Superior temporal gyrus (tissue), 1 donor: ENCODE data around the gene KDSR.
A peak's percentile ranks its signal among the peaks of the same experiment; 100 is the strongest.
"Not testable (repeated sequence)": the region's sequence is repeated elsewhere in the genome, so short reads cannot be mapped to it uniquely, and the experiment has no call there.

Source experiments
- DNase-seq: peaks from one replicate; pipeline ENCODE4 v3.0.0-alpha.2; 2016; ENCODE audit errors: extremely low spot score

Gene KDSR

DNA sequence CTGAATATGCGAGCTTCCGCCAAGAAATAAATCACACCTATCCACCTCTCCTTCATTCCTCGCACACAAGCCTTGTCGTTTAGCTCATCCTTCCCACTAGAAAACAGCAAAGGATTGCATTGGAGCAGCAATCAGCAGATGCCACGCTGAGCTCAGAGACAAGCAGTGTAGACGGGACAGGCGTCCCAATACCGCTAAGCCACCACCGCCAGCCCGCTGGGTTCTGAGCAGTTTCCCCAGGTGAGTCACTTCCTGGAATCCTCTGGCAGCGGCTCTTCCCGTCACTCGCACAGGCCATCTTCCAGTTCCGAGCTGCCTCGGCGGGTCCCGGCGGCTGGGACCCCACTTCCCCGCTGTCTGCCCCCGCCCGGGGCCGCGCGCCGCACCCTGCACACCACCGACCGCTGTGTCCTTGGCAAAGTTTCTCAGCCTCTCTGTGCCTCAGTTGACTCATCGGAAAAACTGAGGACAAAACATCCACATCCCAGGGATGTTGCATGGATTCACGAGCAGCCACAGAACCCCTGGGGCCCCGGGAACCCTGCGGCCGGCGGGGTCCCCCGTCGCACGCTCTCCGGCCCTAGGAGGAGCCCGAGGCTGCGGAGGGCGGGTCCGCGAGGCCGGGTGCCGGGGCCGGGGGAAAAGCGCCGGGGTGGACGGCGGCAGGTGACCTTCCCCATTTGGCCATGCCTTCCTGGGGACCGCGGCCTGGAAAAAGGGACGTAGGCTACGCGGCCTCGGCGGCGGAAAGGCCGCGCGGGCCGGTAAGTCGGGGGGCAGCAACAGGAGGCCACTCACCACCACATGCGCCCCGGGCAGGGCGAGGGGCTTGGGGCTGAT, 573 bp downstream of the KDSR start:
- DNase-seq: no peak

DNA sequence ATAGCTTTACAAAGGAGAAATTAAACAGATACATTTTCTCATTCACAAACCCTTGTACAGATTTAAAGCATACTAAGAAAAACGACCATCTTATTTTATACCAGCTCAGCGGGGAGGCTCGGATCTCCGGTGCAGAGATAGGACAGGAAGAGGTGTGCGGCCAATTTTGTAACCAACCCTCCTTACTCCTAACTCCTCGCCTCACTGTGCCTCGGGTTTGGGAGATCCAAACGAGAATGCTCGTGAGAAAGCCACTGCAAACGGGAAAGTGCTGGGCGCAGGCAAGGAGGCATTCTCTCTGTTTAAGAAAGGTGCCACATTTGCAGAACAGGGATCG, 1.2 kb downstream of the KDSR start:
- DNase-seq: peak; percentile 54

DNA sequence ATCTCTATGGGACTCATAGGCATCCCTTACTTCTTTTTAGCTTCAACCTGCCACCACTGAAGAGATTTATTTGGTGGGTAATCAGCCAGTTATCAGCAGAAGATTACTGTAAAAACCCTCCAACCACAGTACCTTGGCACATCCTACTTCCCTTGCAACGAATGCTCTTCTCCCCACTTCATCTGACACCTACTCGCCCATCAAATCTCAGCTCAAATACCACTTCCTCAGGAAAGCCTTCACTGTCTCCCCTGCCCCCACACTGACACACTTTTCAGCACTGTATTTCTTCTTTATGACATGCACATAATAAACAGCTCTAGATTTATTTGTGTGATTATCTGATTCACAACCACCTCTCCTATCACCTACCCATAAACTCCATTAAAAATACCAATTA, 3.1 kb downstream of the KDSR start:
- DNase-seq: no peak

- not testable (repeated sequence) for DNase-seq
Measured at GRCh38 chr18:63363420-63363819, 3.6 kb downstream of the KDSR start.

DNA sequence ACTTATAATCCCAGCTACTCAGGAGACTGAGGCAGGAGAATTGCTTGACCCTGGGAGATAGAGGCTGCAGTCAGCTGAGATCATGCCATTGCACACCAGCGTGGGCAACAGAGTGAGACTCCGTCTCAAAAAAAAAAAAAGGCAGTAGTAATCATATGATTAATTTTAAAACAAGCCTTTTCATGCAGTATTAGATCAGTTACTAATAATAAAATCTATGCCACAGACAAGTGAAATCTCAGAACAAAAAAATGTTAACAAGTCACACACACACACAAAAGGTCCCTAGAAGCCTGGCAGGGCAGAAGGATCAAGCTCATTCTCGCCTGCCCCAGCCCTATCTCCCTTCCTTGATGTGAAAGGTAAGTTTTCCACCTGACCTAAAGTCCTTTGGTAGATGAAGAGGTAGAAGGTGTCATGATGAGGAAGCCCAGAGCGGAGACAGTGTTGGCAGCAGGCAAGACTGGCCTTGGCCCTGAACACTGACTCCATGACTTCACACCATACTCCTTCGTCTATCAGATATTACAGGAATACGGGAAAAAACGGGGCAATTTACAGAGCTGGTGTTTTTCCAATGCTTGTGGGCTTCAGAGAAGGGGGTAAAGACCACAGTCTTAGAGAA, 10.6 kb downstream of the KDSR start:
- no peak for DNase-seq

- DNase-seq: no peak
Measured at GRCh38 chr18:63350230-63350629, 16.8 kb downstream of the KDSR start.

DNA sequence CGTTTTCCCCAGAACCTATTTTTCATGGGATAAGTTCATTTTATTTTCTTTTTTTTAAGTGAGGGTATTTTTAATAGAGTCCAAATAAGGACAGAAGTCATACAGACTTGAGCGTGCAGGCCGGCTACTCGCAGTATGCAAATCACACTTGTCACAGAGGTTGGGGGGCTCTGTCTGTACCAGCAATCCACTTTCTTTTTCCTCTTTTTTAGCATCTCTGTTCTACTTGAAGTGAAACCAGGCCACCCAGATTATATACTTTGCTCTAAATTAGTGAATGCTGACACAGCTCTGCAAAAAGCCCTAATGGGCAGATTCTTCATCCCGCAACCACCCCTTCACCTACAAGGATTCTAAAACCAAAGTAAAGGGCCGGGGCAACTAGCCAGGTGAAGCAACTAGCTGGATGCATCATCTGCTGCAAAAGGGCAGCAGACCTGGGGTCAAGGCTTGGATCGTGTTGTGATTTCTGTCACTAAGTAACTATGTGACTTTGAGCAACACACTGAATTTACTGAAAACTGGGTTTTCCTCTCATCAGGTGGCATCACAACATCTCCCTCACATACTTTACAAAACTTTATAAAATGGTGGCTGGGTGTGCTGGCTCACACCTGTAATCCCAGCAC, 18.4 kb downstream of the KDSR start:
- DNase-seq: no peak

- no peak for DNase-seq
Measured at GRCh38 chr18:63346480-63347183, 20.4 kb downstream of the KDSR start.

GRCh38 chr18:63346031-63346430, 21.0 kb downstream of the KDSR start:
- no peak for DNase-seq

DNA sequence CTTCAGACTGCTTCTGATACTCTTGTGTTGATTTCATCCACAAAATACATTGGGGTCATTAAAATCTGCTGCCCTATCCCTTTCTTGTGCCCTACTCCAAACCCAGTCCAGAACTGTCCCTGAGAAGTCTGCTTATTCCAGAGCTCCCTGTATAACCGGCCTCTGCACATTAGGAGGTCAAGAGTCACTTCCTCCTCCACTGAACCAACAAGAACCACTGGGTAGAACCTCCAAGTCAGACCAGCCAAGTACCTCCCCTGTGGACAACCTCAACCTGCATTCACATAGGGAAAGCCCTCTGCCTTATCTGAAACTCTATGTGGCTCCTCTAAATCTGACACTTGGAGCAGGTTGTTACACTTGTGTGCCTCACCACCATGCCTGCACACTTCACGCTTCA, 22.1 kb downstream of the KDSR start:
- DNase-seq: no peak

DNA sequence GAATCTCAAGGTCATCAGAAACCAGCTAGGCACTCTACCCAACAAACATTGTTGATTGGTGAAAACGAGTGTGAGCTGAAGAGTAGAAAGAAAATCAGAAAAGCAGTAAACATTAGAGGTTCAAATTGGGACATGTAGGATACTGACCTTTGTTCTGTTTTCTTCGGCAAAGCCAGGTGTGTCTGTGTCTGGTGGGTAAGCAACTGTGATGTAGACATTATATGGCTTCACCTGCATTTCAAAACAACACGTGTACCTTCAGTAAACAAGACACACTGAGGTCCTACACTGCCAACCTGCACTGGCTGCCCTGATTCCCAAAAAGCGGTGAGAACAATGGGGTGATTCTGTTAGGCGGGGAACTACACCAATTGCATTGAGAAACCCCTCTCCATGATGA, 22.7 kb downstream of the KDSR start:
- no peak for DNase-seq

DNA sequence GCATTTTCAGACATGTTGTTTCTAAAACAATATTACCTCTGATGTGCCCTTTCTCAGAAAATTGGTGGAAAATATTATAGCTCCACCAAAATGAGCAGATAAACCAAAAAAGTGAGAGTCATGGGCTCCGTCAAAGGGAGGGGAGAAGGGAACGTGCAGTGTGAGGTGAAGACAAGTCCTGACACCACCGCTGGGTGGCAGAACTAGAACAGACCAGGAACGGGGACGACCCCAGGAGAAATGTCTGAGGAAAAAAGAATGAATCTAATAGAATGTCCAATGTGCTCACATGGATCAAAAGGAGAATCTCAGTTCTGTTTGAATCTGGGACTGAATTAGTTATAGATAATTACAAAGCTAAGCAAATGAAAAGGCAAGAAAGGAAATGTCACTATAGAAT, 24.8 kb downstream of the KDSR start:
- no peak for DNase-seq

DNA sequence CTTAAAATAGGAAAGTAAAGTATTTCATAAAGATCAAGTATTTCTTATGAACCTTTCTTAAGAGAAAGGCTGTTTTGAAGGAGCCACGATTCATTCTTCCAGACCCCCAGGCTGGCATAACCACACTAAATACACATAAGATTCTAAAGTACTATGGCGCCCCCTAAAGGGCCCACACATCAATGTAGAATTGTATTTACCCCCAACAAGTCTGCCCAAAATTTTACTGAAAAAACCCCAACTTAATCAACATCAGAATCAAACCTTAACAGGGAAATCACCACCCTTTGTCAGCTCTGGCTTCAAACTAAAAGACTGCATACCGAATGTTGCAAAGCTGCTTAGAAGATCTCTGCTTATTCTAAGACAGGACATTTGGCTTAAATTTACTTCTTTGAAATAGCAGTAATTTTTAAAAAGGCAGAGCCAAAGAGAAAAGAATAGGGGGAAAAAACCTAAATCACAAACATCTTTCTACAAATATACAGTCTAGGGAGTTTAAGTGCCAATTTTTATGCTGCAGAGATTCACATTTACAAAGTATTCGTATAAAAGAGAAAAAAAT, 27.0 kb downstream of the KDSR start:
- peak; percentile 75 for DNase-seq

GRCh38 chr18:63336366-63337099, 30.5 kb downstream of the KDSR start:
- no peak for DNase-seq

DNA sequence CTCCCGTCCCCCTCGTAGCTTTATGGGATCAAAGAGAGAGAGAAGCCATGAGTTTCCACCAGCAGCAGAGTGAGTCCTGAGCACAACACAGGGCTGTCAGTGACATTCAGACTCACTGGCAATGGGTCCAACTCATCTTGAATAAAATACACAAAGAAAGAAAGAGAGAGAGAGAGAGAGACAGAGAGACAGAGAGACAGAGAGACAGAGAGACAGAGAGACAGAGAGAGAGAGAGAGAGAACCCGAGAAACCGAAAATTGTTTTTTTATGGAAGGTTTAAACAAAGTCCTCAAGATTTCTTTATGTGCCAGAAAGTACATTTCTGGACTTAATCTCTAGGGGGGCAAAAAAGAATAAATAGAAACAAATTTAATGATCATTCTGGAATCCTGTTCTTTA, 35.9 kb downstream of the KDSR start:
- DNase-seq: no peak

- DNase-seq: no peak
Measured at GRCh38 chr18:63329431-63330145, 37.4 kb downstream of the KDSR start.

DNA sequence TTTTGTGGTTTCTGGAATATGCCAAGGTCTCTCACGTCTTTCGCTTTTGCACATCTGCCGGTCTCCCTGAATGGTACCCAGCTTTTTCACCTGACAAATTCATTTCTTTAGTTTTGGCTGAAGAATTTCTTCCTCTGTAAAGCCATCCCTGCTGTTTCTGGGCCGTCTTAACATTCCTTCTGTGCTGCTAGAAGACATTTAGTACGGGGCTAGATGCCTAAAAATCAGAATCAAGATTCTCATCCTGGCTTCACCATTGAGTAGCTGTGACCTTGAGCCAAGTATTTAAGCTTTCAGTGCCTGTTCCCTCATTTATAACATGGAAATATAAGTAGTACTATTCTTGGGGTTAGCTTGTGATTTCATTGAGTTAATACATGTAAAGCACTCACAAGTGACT, 41.0 kb downstream of the KDSR start:
- DNase-seq: no peak

DNA sequence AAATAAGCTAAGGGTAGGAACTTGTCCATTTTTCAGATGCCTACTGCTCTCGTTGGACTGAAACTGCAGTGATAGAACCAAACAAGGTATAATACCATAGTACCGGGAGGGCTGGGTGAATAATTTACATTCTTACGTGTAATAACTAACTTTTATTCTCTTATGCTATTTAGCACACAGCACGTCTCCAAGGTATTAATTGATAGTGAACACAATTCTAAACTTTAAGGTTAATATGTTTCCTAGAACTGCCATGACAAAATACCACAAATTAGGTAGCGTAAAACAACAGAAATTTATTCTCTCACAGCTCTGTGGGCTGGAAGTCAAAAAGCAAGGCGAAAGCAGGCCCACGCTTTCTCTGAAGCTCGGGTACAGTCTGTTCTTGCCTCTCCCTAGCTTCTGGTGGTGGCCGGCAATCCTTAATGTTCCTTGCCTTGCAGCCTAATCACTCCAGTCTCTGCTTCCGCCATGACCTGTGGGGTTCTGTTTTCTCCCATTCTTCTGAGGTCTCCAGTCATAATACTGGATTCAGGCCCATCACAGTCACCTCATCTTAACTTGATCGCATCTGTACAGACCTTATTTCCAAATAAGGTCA, 41.8 kb downstream of the KDSR start:
- DNase-seq: no peak

DNA sequence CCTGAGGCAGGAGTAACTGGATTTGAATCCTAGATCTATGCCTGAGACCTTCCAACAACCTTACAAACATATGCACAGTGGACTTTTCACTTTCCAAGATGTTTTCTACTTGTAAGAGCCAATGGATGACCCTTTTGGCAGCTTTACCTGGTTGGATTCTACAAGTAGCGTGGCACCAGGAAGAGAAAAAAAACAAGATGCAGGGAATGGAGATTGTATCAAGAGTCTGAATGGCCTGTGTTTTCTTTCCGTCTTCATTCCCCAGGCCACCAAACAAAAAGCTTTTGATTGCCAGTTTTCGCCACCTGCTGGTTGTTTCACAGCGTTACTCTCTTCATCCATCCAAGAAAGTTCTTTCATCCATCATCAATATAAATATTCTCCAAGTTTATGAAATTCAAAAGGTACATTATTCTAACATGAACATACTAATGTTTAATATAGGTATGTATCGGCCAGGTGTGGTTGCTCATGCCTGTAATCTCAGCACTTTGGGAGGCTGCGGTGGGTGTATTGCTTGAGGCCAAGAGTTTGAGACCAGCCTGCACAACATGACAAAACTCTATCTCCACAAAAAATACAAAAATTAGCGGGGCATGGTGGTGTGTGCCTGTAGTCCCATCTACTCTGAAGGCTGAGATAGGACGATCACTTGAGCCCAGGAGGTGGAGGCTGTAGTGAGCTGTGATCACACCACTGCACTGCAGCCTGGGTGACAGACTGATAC, 43.9 kb downstream of the KDSR start:
- peak; percentile 95 for DNase-seq

- DNase-seq: peak; percentile 57
Measured at GRCh38 chr18:63322206-63322605, 44.8 kb downstream of the KDSR start.
